ENCODE results near the gene CAMK2A. TPM values are rescaled to one million over a fixed set of nuclear protein-coding genes. Genes with fewer than 3 reads are reported as not detected.

CAMK2A gene
- polyA plus RNA-seq, 1 of the 3 experiments (the other 2 are of a cell fraction): 0.10 TPM

DNA sequence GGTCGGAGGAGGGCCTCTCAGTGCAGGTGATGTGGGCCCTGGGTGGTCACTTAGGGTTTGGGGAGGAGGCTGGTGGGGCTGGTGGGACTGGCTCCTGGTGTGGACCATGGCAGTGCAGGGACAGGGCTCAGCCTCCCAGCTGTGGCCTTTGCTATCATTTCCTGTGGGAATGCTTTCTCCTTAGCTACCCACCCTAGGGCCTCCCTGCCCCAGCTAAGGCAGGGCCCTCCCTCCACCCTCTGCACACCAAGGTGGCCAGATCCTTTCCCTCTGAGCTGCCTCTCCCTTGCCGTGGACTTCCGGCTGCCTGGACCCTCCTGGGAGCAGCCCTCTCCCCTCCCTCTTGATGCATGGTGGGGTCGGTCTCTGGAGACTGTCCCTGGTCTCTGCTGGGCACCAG, 35.9 kb upstream of the CAMK2A start (continued):
- TF ChIP-seq FOXM1 (IDR thresholded peaks at IDR 0.05; ENCODE audit: low read depth): no peak
- TF ChIP-seq TAF1 (IDR thresholded peaks at IDR 0.05; ENCODE audit: borderline replicate concordance, low read depth, low read length): no peak
- TF ChIP-seq RFX5 (IDR thresholded peaks at IDR 0.05; ENCODE audit: low read length): no peak
- no peak for TF ChIP-seq YY1 (IDR thresholded peaks at IDR 0.05; ENCODE audit: low read depth)
- TF ChIP-seq, protein P1, sequence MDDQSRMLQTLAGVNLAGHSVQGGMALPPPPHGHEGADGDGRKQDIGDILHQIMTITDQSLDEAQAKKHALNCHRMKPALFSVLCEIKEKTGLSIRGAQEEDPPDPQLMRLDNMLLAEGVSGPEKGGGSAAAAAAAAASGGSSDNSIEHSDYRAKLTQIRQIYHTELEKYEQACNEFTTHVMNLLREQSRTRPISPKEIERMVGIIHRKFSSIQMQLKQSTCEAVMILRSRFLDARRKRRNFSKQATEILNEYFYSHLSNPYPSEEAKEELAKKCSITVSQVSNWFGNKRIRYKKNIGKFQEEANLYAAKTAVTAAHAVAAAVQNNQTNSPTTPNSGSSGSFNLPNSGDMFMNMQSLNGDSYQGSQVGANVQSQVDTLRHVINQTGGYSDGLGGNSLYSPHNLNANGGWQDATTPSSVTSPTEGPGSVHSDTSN (IDR thresholded peaks at IDR 0.05): no peak
- TF ChIP-seq, protein P2, sequence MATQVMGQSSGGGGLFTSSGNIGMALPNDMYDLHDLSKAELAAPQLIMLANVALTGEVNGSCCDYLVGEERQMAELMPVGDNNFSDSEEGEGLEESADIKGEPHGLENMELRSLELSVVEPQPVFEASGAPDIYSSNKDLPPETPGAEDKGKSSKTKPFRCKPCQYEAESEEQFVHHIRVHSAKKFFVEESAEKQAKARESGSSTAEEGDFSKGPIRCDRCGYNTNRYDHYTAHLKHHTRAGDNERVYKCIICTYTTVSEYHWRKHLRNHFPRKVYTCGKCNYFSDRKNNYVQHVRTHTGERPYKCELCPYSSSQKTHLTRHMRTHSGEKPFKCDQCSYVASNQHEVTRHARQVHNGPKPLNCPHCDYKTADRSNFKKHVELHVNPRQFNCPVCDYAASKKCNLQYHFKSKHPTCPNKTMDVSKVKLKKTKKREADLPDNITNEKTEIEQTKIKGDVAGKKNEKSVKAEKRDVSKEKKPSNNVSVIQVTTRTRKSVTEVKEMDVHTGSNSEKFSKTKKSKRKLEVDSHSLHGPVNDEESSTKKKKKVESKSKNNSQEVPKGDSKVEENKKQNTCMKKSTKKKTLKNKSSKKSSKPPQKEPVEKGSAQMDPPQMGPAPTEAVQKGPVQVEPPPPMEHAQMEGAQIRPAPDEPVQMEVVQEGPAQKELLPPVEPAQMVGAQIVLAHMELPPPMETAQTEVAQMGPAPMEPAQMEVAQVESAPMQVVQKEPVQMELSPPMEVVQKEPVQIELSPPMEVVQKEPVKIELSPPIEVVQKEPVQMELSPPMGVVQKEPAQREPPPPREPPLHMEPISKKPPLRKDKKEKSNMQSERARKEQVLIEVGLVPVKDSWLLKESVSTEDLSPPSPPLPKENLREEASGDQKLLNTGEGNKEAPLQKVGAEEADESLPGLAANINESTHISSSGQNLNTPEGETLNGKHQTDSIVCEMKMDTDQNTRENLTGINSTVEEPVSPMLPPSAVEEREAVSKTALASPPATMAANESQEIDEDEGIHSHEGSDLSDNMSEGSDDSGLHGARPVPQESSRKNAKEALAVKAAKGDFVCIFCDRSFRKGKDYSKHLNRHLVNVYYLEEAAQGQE (IDR thresholded peaks at IDR 0.05; ENCODE audit: low read depth, low read length): no peak
- no peak for TF ChIP-seq MXI1 (IDR thresholded peaks at IDR 0.05; ENCODE audit: low read depth, low read length)

DNA sequence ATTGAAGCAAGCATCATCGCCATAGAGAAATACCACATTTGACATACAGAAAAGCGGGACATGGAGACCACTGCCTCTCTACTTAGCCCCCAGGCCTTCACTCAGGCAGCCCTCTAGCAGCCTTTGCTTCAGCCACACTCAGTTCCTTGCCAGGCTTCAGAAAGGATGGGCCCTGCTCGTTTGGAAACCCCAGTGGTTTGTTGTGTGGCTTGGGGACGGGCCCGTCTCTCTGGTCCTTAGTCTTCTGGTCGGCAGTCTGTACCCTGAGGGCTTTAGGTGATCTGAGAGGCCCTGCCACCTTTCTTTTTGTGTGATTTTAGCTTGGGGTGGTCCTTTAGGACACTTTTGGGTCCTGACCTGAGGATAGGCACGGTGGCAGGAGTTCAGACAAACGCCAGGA, 34.2 kb upstream of the CAMK2A start:
- H3K36me3 ChIP-seq (replicated peaks in 1 of 2; ENCODE audit: control insufficient read depth in 1 of 2, insufficient read depth in 2 of 2, low read length in 1 of 2): no peaks in the 10 kb centered on the region
- H3K9me3 ChIP-seq: no peaks in the 10 kb centered on the region
- TF ChIP-seq YY1 (IDR thresholded peaks at IDR 0.05; ENCODE audit: low read depth): no peak
- TF ChIP-seq, protein P3, sequence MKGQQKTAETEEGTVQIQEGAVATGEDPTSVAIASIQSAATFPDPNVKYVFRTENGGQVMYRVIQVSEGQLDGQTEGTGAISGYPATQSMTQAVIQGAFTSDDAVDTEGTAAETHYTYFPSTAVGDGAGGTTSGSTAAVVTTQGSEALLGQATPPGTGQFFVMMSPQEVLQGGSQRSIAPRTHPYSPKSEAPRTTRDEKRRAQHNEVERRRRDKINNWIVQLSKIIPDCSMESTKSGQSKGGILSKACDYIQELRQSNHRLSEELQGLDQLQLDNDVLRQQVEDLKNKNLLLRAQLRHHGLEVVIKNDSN (IDR thresholded peaks at IDR 0.05; ENCODE audit: borderline replicate concordance, low read depth): no peak
- no peak for TF ChIP-seq JUND (IDR thresholded peaks at IDR 0.05)
- no peak for TF ChIP-seq FOXM1 (IDR thresholded peaks at IDR 0.05; ENCODE audit: low read depth)
- TF ChIP-seq SIN3A (IDR thresholded peaks at IDR 0.05; ENCODE audit: borderline replicate concordance, low read depth, low read length): no peak
- TF ChIP-seq, protein P2 (IDR thresholded peaks at IDR 0.05; ENCODE audit: low read depth, low read length): no peak
- TF ChIP-seq, protein P4, sequence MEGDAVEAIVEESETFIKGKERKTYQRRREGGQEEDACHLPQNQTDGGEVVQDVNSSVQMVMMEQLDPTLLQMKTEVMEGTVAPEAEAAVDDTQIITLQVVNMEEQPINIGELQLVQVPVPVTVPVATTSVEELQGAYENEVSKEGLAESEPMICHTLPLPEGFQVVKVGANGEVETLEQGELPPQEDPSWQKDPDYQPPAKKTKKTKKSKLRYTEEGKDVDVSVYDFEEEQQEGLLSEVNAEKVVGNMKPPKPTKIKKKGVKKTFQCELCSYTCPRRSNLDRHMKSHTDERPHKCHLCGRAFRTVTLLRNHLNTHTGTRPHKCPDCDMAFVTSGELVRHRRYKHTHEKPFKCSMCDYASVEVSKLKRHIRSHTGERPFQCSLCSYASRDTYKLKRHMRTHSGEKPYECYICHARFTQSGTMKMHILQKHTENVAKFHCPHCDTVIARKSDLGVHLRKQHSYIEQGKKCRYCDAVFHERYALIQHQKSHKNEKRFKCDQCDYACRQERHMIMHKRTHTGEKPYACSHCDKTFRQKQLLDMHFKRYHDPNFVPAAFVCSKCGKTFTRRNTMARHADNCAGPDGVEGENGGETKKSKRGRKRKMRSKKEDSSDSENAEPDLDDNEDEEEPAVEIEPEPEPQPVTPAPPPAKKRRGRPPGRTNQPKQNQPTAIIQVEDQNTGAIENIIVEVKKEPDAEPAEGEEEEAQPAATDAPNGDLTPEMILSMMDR (IDR thresholded peaks at IDR 0.05): no peak
- TF ChIP-seq RXRA (IDR thresholded peaks at IDR 0.05; ENCODE audit: borderline replicate concordance, low read depth): no peak
- no peaks in the 10 kb centered on the region for H3K27me3 ChIP-seq (ENCODE audit: insufficient read depth)
- no peak overlapping the region for H3K4me2 ChIP-seq
- ChIA-PET CTCF (interaction anchor here (0.6 kb wide), 1 partner anchor 52 kb away, joined by 3 read pairs; no protein-coding TSS in a partner anchor), POLR2A (no interaction called here)
- H3K9me2 ChIP-seq: no peaks in the 10 kb centered on the region
- no peaks in the 10 kb centered on the region for H4K20me1 ChIP-seq (ENCODE audit: insufficient read depth)
- peaks cover 8% of the 10 kb centered on the region for H3F3A ChIP-seq (replicated peaks; ENCODE audit: insufficient read depth)
- 62% methylated on average over 6 of the region's 8 CpGs for WGBS (ENCODE audit: low lambda C conversion rate)
- no peak overlapping the region for H2AFZ ChIP-seq (ENCODE audit: low read depth)
- no peak overlapping the region for H3K27ac ChIP-seq (ENCODE audit: low read depth in 2 of 2, low read length in 1 of 2)
- no peak for DNase-seq
- H3K9ac ChIP-seq: no peak overlapping the region
- no peaks in the 10 kb centered on the region for H3K79me2 ChIP-seq (ENCODE audit: insufficient read depth)
- H3K4me1 ChIP-seq (ENCODE audit: control insufficient read depth in 1 of 2, insufficient read depth in 2 of 2, low read depth in 1 of 2, low read length in 1 of 2): peaks cover 11 to 13% of the 10 kb centered on the region in 2 experiments; a peak in 3 of 4 replicates
- H3K4me3 ChIP-seq (ENCODE audit: low read depth in 2 of 2, low read length in 1 of 2): no peak overlapping the region
